GM21367 (cell line): ENCODE data around the gene SAPCD1.
A peak's percentile ranks its signal among the peaks of the same experiment; 100 is the strongest.
"Not testable (repeated sequence)": the region's sequence is repeated elsewhere in the genome, so short reads cannot be mapped to it uniquely, and the experiment has no call there.

Experiments
- ATAC-seq: cut with Tn5 transposase; IDR thresholded peaks from one replicate; pipeline ENCODE4 v1.9.1; 2021; ENCODE audit not compliant: unreplicated experiment

Gene SAPCD1

GRCh38 chr6:31776989-31777666 is 14.7 kb downstream of the SAPCD1 start, which contains the start of gene VWA7:
Gene VWA7 (minus strand): TSS chr6:31777328. CDS start chr6:31776779, 549 bp downstream.
- peak; percentile 49 for ATAC-seq

- ATAC-seq = no peak
Measured at GRCh38 chr6:31777667-31778050, 15.2 kb downstream of the SAPCD1 start.

GRCh38 chr6:31778193-31778592 is 15.7 kb downstream of the SAPCD1 start:
- ATAC-seq = no peak

GRCh38 chr6:31778999-31779885 is 16.8 kb downstream of the SAPCD1 start:
- no peak for ATAC-seq

- no peak for ATAC-seq
Measured at GRCh38 chr6:31779908-31780307, 17.5 kb downstream of the SAPCD1 start.

GRCh38 chr6:31780507-31781243 is 18.2 kb downstream of the SAPCD1 start:
- no peak for ATAC-seq

GRCh38 chr6:31781244-31782125 is 19.0 kb downstream of the SAPCD1 start:
- no peak for ATAC-seq

GRCh38 chr6:31782126-31782855 is 19.8 kb downstream of the SAPCD1 start:
- ATAC-seq = no peak

GRCh38 chr6:31784098-31784925 is 21.9 kb downstream of the SAPCD1 start:
- ATAC-seq = no peak

- no peak for ATAC-seq
Measured at GRCh38 chr6:31785475-31785874, 23.0 kb downstream of the SAPCD1 start.

- no peak for ATAC-seq
Measured at GRCh38 chr6:31791324-31792089, 29.1 kb downstream of the SAPCD1 start.

- ATAC-seq = no peak
Measured at GRCh38 chr6:31792090-31792374, 29.6 kb downstream of the SAPCD1 start.

- no peak for ATAC-seq
Measured at GRCh38 chr6:31792761-31793171, 30.3 kb downstream of the SAPCD1 start.

- ATAC-seq = not testable (repeated sequence)
Measured at GRCh38 chr6:31793927-31794245, 31.4 kb downstream of the SAPCD1 start.

GRCh38 chr6:31794294-31794865 is 31.9 kb downstream of the SAPCD1 start:
- no peak for ATAC-seq

- ATAC-seq = peak; percentile 16
Measured at GRCh38 chr6:31794866-31795615, 32.6 kb downstream of the SAPCD1 start.

- ATAC-seq = peak; percentile 63
Measured at GRCh38 chr6:31795616-31796298, 33.3 kb downstream of the SAPCD1 start, which contains the start of gene VARS1. Gene VARS1 (minus strand): TSS chr6:31795752. CDS start chr6:31795217, 535 bp downstream.
